Stimulated activated CD4-positive, alpha-beta T cell treated with anti-CD3 and anti-CD28 coated beads, Interleukin-1b, Interleukin-23, amount 100 ng/mL, for 24 hours (primary cell): ENCODE data around the gene SDK1.

Source experiments
- DNase-seq, 4 experiments: peaks; one replicate each; pipeline ENCODE4 v3.0.0-alpha.2; 2020; ENCODE audit warnings: low read depth in 4 of 4, low spot score in 1 of 4

SDK1 gene

DNA sequence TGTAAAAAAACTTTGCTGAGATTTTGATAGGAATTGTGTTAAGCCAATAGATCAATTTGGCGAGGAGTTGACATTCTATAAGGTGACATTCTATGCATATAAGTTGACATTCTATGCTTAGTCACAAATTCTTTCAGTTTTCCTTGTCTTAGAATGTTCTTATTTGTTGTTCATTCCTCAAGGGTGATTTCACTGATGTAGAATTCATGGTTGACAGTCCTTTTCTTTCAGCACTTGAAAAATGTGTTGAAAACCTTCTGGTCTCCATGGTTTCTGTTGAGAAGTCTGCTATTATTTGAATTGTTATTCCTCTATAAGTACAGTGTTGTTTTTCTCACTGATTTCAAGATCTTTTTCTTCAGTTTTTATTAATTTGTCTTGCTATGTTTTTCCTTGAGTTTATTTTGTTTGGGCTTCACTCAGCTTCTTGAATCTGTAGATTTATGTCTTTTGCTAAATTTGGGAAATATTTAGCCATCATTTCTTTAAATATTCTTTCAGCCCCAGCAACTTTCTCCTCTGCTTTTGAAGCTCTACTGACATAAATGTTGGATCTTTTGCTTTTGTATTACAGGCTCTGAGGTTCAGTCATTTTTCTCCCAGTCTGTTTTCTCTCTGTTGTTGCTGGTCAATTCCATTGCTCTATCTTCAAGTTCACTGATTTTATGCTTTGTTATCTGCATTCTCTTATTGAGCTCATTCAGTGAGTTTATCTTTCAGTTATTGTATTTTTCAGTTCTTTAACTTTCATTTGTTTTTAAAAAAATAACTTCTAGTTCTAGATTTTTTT lies 154.9 kb downstream of the SDK1 start:
- no peak for DNase-seq

GRCh38 chr7:3459111-3459510 lies 158.1 kb downstream of the SDK1 start:
- no peak for DNase-seq

GRCh38 chr7:3461923-3462322 lies 160.9 kb downstream of the SDK1 start:
- DNase-seq: peak; percentile 19 to 40 (median 25)

DNA sequence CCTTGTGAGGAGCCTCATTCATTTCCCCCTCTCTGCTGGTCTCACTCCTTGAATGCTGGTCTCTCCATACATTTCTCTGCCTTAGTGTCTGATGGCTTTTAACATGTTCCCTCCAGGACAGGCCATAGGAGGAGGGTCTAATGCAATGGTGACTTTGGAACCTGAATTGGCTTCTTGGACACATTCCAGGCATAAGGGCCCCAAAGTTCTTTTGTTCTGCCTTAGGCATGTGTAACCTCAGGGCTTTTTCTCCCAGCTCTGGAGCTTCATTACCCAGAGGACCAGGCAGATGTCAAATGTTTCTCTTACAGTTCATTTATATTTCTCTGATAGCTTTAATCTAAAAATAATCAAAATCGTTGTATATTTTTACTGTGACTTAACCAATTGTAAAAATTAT lies 162.6 kb downstream of the SDK1 start:
- no peak for DNase-seq

DNA sequence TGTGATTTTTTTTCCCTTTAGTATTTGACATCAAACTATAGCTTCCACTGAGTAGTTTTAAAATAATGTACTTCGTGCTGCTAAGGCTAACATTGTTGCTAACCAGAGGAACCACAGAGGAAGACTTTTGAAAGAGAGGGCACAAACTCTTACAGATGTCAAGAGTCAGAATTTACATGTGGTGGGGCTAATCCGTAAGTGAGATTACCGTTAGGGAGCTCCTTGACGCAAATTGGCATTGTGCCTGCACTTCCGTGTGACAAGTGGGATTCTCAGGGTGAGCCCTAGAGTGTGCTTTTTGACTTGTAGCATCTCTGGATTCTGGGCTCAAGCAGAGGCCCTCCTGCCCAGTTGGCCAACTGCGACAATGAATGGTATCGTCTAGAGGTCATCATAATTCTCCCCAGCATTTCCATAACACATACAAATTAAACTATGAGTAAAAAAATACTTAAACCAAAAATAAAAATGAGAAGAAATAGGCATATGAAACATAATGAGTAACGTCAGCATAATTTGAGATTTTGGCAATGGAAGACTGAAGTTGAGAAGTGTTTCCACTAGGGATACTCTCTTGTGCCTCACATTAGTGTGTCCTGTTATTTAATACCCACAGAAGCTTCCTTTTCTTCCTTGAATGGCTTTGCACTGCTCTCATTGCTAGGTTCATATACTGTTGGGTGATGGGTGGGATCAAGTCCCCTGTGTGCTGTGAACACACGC lies 164.0 kb downstream of the SDK1 start:
- peak in 1 of 4 experiments; percentile 28 for DNase-seq

DNA sequence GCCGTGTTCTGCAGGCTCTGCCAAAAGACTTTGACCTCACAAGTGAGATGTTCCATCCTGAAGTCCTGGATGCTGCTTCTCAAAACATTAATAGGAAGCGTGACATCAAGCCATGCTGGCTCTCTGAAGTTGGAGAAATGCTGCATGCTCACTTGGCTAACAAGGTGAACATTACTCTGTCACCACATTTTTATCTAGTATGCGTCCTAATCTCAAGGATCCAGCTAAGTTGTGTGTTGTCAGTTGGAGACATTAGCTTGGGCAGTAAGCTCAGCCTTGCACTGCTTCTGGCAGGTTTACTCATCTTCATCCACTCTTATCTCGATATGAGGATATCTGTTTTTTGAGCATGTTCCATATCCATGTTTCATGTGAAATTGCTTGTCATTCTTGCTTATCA lies 165.2 kb downstream of the SDK1 start:
- no peak for DNase-seq

DNA sequence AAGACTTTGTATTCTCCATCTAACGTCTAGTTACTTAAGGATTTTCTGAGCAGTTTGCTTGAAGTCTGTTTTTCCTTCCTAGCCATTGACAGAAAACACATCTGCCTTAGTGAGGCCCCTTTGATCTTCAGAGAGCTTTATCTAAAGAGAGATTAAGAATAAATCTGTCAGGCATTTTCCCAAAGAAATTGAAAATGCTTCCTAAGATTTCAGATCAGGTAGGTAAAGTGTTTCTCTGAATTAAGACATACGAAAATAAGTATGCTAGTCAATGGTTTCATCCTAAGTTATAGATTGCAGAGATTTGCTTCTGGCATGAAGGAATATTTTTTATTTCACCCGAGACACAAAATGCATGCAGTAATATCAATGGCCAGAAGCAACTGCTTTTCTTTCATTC lies 168.6 kb downstream of the SDK1 start:
- no peak for DNase-seq

DNA sequence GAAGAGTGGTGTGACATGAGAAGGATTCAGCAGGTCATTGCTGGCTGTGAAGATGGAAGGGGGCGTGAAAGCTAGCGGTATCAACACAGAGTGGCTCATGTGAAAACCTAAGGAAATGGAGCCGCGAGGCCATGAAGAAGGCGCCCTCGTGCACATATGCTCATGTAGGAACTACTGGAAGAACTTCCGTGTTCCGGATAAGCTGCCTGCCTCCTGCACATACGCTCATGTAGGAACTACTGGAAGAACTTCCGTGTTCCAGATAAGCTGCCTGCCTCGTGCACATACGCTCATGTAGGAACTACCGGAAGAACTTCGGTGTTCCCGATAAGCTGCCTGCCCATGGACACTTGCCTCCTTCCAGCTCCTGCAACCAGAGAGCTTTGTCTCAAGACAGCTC lies 179.1 kb downstream of the SDK1 start:
- no peak for DNase-seq

DNA sequence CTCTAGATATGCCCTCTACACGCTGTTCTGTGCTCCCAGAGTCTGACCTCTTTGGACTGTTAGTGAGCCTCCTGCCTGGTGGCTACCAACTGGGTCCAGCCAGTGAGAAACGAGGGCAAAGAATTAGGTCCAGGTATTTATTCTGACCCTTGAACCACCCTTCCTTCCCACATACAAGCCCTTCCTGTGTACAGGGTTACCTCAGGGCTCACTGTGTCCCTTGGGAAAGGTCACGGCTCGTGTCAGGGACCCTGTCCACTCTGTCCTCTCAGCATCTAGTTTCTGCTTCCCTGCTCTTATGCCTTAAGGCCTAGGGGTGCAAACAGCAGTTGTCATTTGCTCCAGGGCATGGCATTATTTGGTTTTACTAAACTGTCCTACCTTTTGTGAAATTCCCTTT lies 180.4 kb downstream of the SDK1 start:
- no peak for DNase-seq

GRCh38 chr7:3482147-3482921 lies 181.3 kb downstream of the SDK1 start:
- DNase-seq: no peak

- no peak for DNase-seq
Observed at GRCh38 chr7:3486841-3487240, 185.8 kb downstream of the SDK1 start.

DNA sequence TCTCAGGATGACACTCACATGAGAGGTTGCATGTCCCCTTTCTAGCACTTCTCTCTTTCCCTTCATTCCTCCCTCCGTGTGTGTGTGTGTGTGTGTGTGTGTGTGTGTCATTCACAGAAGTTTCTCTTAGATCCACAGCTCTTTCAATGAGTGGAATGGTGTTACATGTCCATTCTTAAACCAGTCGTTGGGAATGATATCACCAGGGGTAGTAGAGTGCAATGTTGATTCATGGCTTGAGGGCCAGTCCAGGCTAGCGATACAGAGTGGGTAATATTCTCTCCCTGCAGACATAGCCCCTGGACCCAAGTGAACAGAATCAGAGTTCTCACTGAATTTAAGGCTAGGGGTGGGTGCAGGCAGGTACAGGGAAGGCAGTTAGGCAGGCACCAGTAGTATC lies 187.8 kb downstream of the SDK1 start:
- DNase-seq: no peak

- DNase-seq: no peak
Observed at GRCh38 chr7:3493499-3493898, 192.4 kb downstream of the SDK1 start.

DNA sequence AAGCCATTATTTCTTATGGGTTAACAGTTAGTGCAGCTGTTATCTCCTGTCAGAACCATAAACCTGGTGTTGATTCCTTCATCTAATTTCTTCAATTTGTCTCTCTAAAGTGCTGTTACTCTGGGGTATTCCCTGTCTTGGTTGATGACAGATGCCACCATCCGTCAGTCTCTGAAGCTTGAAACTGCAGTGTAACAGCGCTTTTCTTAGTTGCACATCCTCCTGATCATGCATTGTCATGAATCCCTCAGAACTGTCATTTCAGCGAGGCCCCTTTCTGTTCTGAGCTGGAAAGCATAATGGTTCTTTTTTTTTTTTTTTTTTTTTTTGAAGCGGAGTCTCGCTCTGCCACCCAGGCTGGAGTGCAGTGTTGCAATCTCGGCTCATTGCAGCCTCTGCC lies 193.9 kb downstream of the SDK1 start:
- no peak for DNase-seq

DNA sequence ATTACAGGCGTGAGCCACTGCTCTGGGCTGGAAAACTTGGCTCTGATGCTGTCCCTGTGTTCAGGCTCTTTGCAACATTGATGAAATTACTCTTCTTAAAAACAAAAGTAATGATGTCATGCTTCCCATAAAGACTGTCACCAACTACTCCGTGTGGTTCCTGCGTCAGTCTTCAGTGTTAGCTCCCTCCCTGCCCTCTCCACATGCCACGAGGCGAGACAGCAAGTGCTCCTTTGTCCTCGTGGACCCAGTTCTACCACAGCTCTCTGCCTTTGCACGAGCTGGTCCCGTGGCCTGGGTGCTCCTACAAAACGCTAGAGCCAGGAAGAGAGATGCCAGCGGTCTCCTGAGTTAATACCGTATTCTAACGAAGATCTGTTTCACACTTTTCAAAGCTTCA lies 194.5 kb downstream of the SDK1 start:
- no peak for DNase-seq

GRCh38 chr7:3495954-3496353 lies 194.9 kb downstream of the SDK1 start:
- no peak for DNase-seq

DNA sequence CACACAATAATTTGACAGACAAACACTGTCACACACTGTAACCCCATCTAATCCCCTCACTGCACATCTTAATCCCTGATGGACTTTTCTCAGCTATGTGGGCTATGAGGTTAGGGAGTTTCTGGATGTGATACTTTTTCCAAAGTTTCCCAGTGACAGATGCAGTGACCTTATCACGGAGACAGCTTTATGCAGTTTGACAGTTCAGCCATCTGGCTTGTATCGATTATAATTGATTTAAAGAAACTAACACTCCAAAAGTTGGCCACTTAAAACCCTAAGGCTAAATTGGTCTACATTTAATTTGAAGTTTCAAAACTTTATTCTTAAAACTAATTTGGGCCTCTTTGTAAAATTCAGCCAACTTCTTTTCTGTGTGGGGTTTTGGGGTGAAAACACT lies 196.7 kb downstream of the SDK1 start:
- no peak for DNase-seq

DNA sequence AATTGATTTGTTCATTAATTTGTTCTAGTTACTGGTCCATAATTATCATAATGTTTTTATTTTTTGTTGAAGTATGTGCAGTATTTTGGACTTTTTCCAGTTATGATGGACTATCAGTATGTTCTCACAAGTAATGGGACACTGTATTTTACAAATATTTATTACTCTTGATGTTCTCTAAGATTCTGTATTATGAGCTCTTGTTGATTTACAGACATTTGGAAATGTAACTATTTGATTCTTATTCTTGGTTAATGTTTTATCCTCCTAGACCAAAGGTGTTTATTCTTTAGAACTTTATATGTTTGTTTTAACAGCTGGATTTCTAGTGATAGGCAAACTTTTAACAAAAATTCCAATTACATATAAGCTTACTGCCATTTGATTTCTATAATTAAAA lies 200.6 kb downstream of the SDK1 start:
- DNase-seq: no peak

DNA sequence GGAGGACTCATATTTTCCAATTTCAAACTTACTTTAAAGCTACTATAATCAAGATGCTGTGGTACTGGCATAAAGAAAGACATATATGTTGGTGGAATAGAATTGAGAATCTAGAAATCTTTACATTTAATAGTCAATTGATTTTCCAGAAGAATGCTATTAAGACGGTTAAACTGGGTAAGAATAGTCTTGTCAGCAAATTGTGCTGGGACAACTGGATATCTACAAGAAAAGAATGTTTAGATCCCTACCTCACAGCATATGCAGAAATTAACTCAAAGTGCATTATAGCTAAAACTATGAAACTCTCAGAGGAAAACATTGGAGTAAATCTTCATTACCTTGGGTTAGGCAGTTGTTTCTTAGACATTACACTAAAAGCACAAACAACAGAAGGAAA lies 203.3 kb downstream of the SDK1 start:
- no peak for DNase-seq

DNA sequence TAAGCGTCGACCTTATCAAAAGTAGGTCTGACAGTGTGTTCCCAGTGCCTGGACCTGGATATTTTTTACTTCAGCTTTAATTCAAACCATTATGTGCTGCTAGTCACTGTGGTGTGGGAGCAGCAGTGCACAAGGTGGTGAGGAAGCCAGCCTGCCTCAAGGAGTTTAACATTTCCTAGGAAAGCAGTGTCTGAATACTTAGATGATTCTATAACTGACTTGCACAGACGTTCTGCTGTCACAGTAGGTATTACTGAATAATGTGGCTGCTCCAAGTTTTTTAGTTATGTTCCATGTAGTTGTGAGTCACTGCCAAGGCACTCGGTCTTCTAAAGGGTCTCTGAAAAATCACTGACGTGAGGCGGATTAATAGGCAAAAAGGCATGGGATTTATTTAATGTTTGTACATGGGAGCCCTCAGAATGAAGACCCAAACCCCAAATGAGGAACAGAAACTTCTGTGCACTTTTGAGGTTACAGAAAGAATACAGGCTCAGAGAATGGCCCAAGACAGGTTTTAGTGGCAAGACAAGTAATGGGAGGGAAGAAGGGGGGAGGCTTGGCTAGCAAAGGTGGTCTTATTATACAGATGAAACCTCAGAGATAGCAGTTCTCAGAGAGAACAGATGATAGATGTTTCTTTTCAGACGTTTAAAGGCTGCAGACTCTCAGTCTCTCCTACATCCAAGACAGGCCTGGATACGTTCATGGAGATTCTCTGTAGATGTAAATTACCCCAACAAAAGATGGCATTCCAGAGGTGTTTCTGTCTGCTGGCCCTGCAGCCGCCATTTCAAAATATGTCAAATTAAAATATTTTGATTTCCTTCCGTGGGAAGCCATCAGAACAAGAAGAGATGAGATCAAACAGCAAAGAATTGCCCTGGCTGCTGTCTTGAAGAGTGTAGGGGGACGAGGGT lies 209.3 kb downstream of the SDK1 start:
- DNase-seq: no peak

- DNase-seq: no peak
Observed at GRCh38 chr7:3517344-3517743, 216.3 kb downstream of the SDK1 start.
